ENCODE results near the gene SFRP5.

- TF ChIP-seq CTCF (IDR thresholded peaks at IDR 0.05) (no peak), EZH2 (IDR thresholded peaks at IDR 0.05; ENCODE audit: borderline replicate concordance, insufficient read depth, low read depth, low read length, poor library complexity, severe bottlenecking) (no peak)
Measured at GRCh38 chr10:97762056-97762455, 9.7 kb downstream of the SFRP5 start.
